NCI-H2171 treated with DMSO at 0.1 percent for 48 hours (cell line): ENCODE results near the gene KCNA5.

Experiments used
- DNase-seq: peaks from one replicate; lab custom pipeline; 2025; lab: John Stamatoyannopoulos, UW

Gene KCNA5

GRCh38 chr12:5027046-5027821, 16.4 kb upstream of the KCNA5 start:
- DNase-seq = no peak

DNA sequence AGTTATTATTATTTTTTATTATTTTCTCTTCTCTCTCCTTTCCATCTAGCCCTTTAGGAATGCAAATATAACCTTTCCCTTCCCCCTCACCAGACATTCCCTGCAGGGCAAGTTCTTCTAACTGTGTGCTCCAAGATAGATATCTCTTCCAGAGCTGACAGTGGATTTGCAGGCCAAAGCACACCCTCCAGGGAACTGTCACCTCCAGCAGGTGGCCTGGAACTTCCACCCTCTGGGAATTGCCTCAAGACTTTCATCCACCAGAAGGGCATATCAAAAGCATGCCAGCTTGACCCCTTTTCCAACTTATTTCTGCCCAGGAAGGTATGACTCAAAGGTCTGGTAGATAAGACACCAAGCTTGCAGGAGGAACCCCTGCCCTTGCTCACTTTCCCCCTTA, 13.6 kb upstream of the KCNA5 start:
- DNase-seq = no peak

DNA sequence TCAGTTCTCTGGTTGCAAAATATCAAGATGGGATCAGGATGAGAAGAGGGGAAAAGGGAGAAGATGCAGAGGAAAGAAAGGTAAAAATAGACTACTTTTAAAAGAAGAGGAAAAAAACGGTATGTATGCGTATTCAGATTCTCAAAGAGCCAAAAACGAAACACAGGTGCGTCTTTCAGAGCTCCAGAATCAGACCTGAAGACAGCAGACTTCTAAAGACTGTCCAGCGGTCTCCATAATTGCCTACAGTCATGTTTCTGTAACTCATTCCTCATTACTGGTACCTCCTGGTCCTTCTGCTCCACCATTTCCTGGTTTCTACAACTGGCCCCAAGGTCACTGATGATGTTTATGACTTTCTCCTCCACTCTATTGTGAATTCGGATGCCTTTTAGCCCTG, 12.4 kb upstream of the KCNA5 start:
- no peak for DNase-seq

DNA sequence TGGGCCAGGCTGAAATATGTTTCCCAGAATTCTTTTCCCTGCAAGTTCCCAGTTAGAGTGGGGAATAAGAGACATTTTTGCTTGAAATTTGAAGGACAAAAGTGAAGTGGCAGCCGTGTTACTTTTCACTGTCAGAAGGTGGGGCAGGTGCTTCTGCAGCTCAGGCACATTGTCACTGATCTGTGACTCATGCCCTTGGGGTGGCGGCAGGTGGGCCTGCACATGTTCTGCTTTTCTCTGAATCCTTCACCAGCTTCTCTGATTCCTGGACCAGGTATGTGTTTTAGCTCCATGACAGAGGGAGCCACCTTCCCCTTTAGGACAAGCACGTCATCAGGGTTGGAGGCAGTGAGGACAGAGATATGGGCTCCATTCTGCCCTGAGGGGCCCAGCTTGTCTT, 11.7 kb upstream of the KCNA5 start:
- DNase-seq = no peak

GRCh38 chr12:5032821-5033220, 10.9 kb upstream of the KCNA5 start:
- no peak for DNase-seq

GRCh38 chr12:5033883-5034282, 9.8 kb upstream of the KCNA5 start:
- DNase-seq = no peak

DNA sequence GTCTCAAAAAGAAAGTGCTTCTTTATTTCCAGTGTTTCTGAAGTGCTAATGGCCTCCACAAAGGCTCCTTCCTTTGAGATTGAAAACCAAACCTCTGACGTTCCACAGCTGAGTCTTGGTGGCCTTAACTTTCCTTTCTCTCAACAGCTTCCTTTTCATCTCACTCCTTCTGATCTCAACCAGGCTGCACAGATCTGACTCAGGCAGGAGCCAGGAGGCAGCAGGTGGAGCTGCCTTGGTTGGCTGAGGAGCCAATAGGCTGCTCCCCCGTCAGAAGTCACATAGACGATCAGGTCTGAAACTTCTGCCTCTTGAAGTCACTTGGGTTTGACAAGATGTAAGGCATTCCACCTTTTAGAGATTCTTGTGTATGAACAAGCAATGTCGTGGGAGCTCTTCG, 9.1 kb upstream of the KCNA5 start:
- DNase-seq = no peak

GRCh38 chr12:5035618-5036017, 8.1 kb upstream of the KCNA5 start:
- DNase-seq = no peak

- DNase-seq = no peak
Observed at GRCh38 chr12:5036031-5036430, 7.6 kb upstream of the KCNA5 start.

- DNase-seq = no peak
Observed at GRCh38 chr12:5037795-5038357, 5.8 kb upstream of the KCNA5 start.

GRCh38 chr12:5038781-5039311, 4.8 kb upstream of the KCNA5 start:
- no peak for DNase-seq

GRCh38 chr12:5039815-5040214, 3.9 kb upstream of the KCNA5 start:
- no peak for DNase-seq

DNA sequence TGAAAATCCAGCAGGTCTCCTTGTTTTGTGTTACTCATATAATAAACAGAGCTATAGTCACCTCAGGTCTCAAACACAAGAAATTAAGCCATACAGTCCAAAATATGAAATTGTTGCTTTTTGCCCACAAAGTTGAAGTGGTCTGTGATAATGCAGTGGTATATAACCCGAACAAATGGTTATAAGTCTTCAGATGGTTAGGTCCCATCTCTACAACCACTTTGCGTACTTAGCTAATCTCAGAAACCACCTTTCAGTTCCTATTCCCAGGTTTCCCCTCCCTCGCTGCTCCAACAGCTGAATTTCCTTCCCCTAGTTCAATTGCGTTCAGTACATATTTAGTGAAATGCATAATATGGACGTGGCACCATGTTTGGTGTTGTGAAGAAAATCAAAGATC, 3.3 kb upstream of the KCNA5 start:
- no peak for DNase-seq

- no peak for DNase-seq
Observed at GRCh38 chr12:5044420-5045295, 979 bp downstream of the KCNA5 start.

DNA sequence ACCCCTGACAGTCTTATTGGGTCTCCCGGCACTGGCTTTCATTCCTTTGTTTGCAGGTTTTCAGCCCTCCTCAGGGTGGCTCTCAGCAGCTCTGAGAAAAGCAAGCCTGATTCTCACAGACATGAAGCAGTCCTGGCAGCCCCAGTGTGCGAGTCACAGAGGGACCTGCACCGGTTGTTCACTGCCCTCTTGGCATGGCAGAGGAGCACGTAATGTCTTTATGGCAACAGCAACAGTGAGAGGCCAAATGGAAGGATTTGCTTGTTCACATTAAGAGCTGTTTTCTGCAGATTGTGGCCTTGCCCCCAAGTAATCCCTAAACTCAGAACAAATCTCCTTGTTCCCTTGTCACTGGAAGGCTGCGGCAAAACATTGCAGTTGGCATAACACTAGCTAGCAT, 3.4 kb downstream of the KCNA5 start:
- DNase-seq = no peak

DNA sequence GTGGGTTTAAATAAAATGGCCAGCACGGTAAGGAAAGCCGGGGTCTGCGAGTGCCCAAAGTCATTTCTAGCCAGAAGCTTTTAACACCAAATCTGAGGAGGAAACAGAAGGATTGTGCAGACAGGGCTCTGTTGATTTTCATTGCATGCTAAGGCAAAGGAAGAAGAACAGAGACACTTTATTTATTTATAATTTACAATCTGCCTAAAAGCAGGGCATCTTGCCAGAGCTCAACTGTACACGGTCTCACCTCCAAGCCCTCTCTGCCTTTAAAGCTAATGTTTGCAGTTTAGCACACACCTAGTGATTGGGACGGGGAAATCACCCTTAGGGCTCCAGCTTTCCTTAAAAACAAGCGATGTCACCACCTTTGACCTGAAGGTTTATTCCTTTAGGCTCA, 4.0 kb downstream of the KCNA5 start:
- DNase-seq = no peak

DNA sequence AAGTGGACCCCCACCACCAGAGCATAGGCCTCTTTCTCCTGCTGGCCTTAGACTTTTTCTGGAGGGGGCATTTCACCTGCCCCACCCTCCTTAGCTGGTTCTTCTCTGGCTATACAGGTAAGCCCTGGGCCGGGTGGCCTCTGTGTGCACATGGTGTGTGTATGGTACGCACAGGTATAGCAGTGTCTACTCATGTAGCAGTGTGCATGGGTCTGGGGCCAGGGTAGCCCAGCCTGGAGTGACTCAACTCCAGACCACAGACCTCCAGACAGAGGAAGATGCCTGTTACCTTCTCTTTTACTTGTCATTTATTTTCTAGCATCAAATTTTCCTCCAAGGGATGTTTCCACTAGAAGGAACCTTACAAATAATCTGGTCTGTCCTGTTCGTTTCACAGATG, 6.9 kb downstream of the KCNA5 start:
- no peak for DNase-seq

- no peak for DNase-seq
Observed at GRCh38 chr12:5051334-5051733, 7.7 kb downstream of the KCNA5 start.

DNA sequence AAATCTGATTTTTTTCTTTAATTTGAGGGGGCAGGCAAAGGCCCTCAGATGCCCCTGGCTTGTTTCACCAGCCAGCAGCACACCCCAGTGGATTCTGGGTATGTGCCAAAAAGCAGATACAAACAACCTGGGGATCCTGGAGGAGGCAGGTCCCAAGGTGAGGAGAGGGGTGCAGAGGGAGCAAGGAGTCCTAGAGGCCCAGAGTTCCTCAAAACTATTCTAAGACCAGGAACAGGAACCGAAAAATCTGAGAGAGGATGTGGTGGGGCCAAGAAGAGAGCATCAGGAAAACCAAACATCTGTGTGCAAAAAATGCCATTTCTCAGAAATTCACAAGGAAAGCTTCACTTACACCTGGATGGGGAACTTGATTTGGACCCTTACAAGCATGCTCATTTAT, 8.2 kb downstream of the KCNA5 start:
- no peak for DNase-seq

DNA sequence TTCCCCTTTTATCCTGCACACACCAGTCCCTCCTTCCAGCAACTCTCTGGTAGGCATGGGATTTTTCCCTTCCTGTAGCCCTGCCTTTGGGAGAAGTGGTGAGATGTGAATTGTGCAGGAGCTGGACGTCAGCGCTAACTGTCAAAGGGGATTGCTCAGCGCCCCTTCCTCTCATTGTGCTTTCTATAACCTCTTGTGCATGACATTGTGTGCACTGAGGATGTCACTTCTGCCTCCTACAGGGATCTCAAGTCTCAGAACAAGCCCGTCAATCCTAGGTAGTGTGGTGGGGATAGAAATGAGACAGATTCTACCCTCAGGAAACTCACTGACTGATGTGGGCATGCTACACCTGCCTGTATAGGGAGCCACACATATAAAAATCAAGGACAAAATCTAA, 8.7 kb downstream of the KCNA5 start:
- DNase-seq = no peak

DNA sequence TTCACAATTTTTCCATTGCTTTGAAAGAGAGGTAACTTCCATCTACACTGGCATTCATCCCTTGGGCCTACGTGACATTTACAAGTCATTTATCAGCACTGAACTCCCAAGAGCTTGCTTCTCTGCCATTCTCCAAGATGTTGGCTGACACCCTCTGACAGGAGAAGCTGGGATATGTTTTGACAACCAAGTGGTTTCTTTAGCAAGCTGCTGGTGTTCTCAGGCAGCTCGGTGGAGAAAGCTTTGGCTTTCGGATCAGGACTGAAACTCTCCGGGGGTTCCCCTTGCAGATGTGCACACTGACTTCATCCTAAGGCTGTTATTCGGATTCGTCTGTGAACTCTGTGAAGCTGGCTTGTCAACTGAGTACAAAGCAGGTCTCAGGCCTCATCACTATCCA, 15.7 kb downstream of the KCNA5 start:
- no peak for DNase-seq

DNA sequence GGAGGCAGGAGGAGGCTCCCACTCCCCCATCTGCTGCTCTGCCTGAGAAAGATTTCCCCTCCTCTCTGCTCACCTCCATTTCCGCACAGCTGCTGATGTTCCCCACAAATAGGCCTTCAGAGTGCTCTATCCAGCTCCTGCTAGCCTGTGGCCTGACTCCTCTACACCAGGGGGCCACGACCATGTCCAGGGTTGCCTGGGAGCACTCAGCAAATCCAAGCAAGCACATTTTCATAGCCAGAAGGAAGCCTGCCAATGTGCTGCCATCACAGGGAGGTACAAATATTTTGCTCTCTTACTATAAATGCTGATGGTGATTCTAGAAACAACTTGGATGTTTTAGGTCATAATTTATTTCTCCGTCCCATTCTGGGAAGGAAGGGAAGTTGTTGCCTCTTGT, 17.3 kb downstream of the KCNA5 start:
- no peak for DNase-seq

GRCh38 chr12:5063149-5063548, 19.5 kb downstream of the KCNA5 start:
- no peak for DNase-seq
